Neural progenitor cell (in vitro differentiated cells): ENCODE results near the gene FKBP10. TPM values are rescaled to one million over a fixed set of nuclear protein-coding genes. Genes with fewer than 3 reads are reported as not detected.

Experiments
- DNase-seq: peaks from one replicate; pipeline ENCODE4 v3.0.0-alpha.2; 2016; ENCODE audit warnings: low spot score
- H2AFZ ChIP-seq: fragments of 200-600 bp; sonication (generic); replicated peaks from 2 replicates; pipeline ENCODE4 v1.6.1; 2016; ENCODE audit warnings: antibody characterized with exemption
- H3F3A ChIP-seq: fragments of 200-600 bp; sonication (generic); 2 replicates; pipeline ENCODE4 v1.6.1; 2016; ENCODE audit warnings: antibody characterized with exemption, low read depth
- H3K27ac ChIP-seq: fragments of 200-600 bp; sonication (generic); 2 replicates; pipeline ENCODE4 v1.5.1; 2016; ENCODE audit warnings: mild to moderate bottlenecking
- H3K27me3 ChIP-seq: fragments of 200-600 bp; sonication (generic); 2 replicates; pipeline ENCODE4 v1.6.1; 2016; ENCODE audit warnings: mild to moderate bottlenecking, moderate library complexity
- H3K36me3 ChIP-seq: fragments of 200-600 bp; sonication (generic); 2 replicates; pipeline ENCODE4 v1.5.1; 2016
- H3K4me1 ChIP-seq: fragments of 200-600 bp; sonication (generic); 2 replicates; pipeline ENCODE4 v1.6.1; 2016; ENCODE audit warnings: mixed run types
- H3K4me2 ChIP-seq: fragments of 200-600 bp; sonication (generic); 2 replicates; pipeline ENCODE4 v1.6.1; 2016
- H3K4me3 ChIP-seq: fragments of 200-600 bp; sonication (generic); 2 replicates; pipeline ENCODE4 v1.5.1; 2016
- H3K79me2 ChIP-seq: fragments of 200-600 bp; sonication (generic); 2 replicates; pipeline ENCODE4 v1.6.1; 2016; ENCODE audit warnings: low read depth
- H3K9ac ChIP-seq: fragments of 200-600 bp; sonication (generic); 2 replicates; pipeline ENCODE4 v1.6.1; 2016
- H3K9me3 ChIP-seq: fragments of 200-600 bp; sonication (generic); 2 replicates; pipeline ENCODE4 v1.5.1; 2016; ENCODE audit warnings: low read depth
- H4K20me1 ChIP-seq: fragments of 200-600 bp; sonication (generic); 2 replicates; pipeline ENCODE4 v1.6.1; 2016; ENCODE audit warnings: low read depth
- H3K27ac Mint-ChIP-seq: 3 replicates; pipeline ENCODE4 v1.8.0; 2021; ENCODE audit warnings: mixed read lengths
- H3K27me3 Mint-ChIP-seq: 2 replicates; pipeline ENCODE4 v1.8.0; 2022; ENCODE audit warnings: low read depth, mild to moderate bottlenecking, inconsistent platforms, moderate library complexity, mixed read lengths; ENCODE audit not compliant: insufficient read depth
- H3K36me3 Mint-ChIP-seq: 3 replicates; pipeline ENCODE4 v1.8.0; 2021; ENCODE audit warnings: mixed read lengths
- H3K4me1 Mint-ChIP-seq: 3 replicates; pipeline ENCODE4 v1.8.0; 2021; ENCODE audit warnings: mixed read lengths
- H3K4me3 Mint-ChIP-seq: 3 replicates; pipeline ENCODE4 v1.8.0; 2021; ENCODE audit warnings: mild to moderate bottlenecking, moderate library complexity, mixed read lengths
- H3K9me3 Mint-ChIP-seq: 3 replicates; pipeline ENCODE4 v1.8.0; 2020; ENCODE audit warnings: mixed read lengths
- CTCF ChIP-seq: fragments of 200-600 bp; sonication (generic); IDR thresholded peaks from 2 replicates; pipeline ENCODE4 v1.5.1; 2017; ENCODE audit warnings: antibody characterized with exemption, mild to moderate bottlenecking
- EZH2 ChIP-seq: fragments of 200-600 bp; sonication (generic); IDR thresholded peaks from 2 replicates; pipeline ENCODE4 v1.6.1; 2017; ENCODE audit warnings: antibody characterized with exemption, mild to moderate bottlenecking, moderate library complexity
- EZH2phosphoT487 ChIP-seq: fragments of 200-600 bp; sonication (generic); IDR thresholded peaks from 2 replicates; pipeline ENCODE4 v1.6.1; 2017; ENCODE audit warnings: antibody characterized with exemption
- total RNA-seq: library from RNA; depleted of rRNA; stranded (reverse); fragments of >200 nt; gene quantifications from 2 replicates; pipeline ENCODE4 v1.2.3, GENCODE V29; 2015; ENCODE audit warnings: low replicate concordance

Gene FKBP10
- total RNA-seq, 1 donor from 2014 or later = 108 TPM

DNA sequence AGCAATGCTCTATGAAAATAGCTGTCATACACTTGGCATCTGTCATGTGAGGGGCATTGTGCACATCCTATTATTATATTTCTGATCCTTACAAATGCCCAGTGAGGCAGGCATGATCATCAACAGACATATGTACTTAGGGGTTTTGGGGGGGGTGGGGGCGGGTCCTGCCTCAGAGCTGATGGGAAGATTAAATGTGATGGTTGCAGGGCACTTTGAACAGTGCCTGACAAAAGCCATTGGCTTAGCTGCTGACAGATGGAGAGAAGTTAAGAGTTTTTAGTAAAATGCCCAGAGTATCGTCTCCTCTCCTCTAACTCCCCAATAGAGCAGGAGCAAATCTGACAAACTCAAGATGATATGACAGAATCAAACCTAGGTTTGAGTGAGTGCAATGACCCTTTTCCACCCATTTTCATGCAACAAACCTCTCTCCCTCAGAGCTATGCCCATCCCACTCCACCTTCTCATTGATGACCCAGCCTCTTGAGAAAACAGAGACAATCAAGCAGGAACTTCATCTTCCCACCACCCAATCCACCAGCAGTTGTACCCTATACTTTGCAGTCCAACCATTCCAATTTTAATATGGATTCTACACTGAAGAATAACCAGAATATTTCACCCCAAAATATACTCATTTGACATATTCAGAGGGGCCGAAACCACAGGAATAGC is 47.6 kb downstream of the FKBP10 start:
- Histone ChIP-seq H3K27me3 (no peaks in the 10 kb centered on the region), H3K4me2 (no peak overlapping the region), H3K36me3 (no peaks in the 10 kb centered on the region), H4K20me1 (peaks cover 71% of the 10 kb centered on the region), H3K27ac (no peak overlapping the region), H3F3A (peaks cover 3% of the 10 kb centered on the region), H3K79me2 (peaks cover 93% of the 10 kb centered on the region), H2AFZ (no peak overlapping the region), H3K4me3 (no peak overlapping the region), H3K9ac (no peak overlapping the region), H3K9me3 (no peaks in the 10 kb centered on the region), H3K4me1 (peaks cover 34% of the 10 kb centered on the region)
- H3K4me1 Mint-ChIP-seq = peaks cover 19% of the 10 kb centered on the region
- no peak for DNase-seq
- no peaks in the 10 kb centered on the region for H3K9me3 Mint-ChIP-seq
- TF ChIP-seq CTCF (no peak), EZH2 (no peak), EZH2phosphoT487 (no peak)
- no peaks in the 10 kb centered on the region for H3K27me3 Mint-ChIP-seq
- H3K36me3 Mint-ChIP-seq = no peaks in the 10 kb centered on the region
- no peak overlapping the region for H3K4me3 Mint-ChIP-seq
- H3K27ac Mint-ChIP-seq = no peak overlapping the region

- H3K9me3 Mint-ChIP-seq = no peaks in the 10 kb centered on the region
- Histone ChIP-seq H3K27ac (no peak overlapping the region), H3K9ac (no peak overlapping the region), H3K27me3 (no peaks in the 10 kb centered on the region), H3K4me2 (peak overlapping the region; percentile 94), H2AFZ (no peak overlapping the region), H3K4me3 (peak overlapping the region; percentile 80), H3K36me3 (no peaks in the 10 kb centered on the region), H3K4me1 (peaks cover 34% of the 10 kb centered on the region), H3F3A (peaks cover 23% of the 10 kb centered on the region), H3K9me3 (no peaks in the 10 kb centered on the region), H3K79me2 (peaks cover 68% of the 10 kb centered on the region), H4K20me1 (peaks cover 60% of the 10 kb centered on the region)
- H3K36me3 Mint-ChIP-seq = peaks cover 4% of the 10 kb centered on the region
- H3K4me1 Mint-ChIP-seq = peaks cover 22% of the 10 kb centered on the region
- no peaks in the 10 kb centered on the region for H3K27me3 Mint-ChIP-seq
- H3K4me3 Mint-ChIP-seq = no peak overlapping the region
- H3K27ac Mint-ChIP-seq = no peak overlapping the region
- TF ChIP-seq EZH2 (no peak), EZH2phosphoT487 (no peak), CTCF (no peak)
- peak; percentile 28 for DNase-seq
Observed at GRCh38 chr17:41863074-41863848, 50.5 kb downstream of the FKBP10 start.

- Histone ChIP-seq H3K9me3 (no peaks in the 10 kb centered on the region), H3K4me2 (peak overlapping the region; percentile 94), H3K36me3 (no peaks in the 10 kb centered on the region), H3F3A (peaks cover 30% of the 10 kb centered on the region), H3K27me3 (no peaks in the 10 kb centered on the region), H2AFZ (peak overlapping the region; percentile 64), H3K27ac (no peak overlapping the region), H4K20me1 (peaks cover 49% of the 10 kb centered on the region), H3K79me2 (peaks cover 57% of the 10 kb centered on the region), H3K4me3 (peak overlapping the region; percentile 80), H3K4me1 (peaks cover 34% of the 10 kb centered on the region), H3K9ac (peak overlapping the region; percentile 73)
- DNase-seq = peak; percentile 65
- peaks cover 19% of the 10 kb centered on the region for H3K4me1 Mint-ChIP-seq
- no peak for TF ChIP-seq CTCF
- no peak for TF ChIP-seq EZH2phosphoT487
- TF ChIP-seq EZH2 = no peak
- no peak overlapping the region for H3K4me3 Mint-ChIP-seq
- peaks cover 7% of the 10 kb centered on the region for H3K36me3 Mint-ChIP-seq
- H3K27me3 Mint-ChIP-seq = no peaks in the 10 kb centered on the region
- H3K27ac Mint-ChIP-seq = no peak overlapping the region
- H3K9me3 Mint-ChIP-seq = no peaks in the 10 kb centered on the region
Observed at GRCh38 chr17:41864498-41864835, 51.7 kb downstream of the FKBP10 start.
